HG02870 (cell line): ENCODE measurements around the gene NR6A1.
"Not testable (repeated sequence)": the region's sequence is repeated elsewhere in the genome, so short reads cannot be mapped to it uniquely, and the experiment has no call there.

Experiments used
- ATAC-seq: cut with Tn5 transposase; IDR thresholded peaks from one replicate; pipeline ENCODE4 v1.9.1; 2021; ENCODE audit warnings: mild to moderate bottlenecking, moderate library complexity; ENCODE audit not compliant: unreplicated experiment

The NR6A1 gene

GRCh38 chr9:124621371-124622328 lies 149.5 kb downstream of the NR6A1 start:
- no peak for ATAC-seq

GRCh38 chr9:124618476-124618875 lies 152.6 kb downstream of the NR6A1 start:
- no peak for ATAC-seq

DNA sequence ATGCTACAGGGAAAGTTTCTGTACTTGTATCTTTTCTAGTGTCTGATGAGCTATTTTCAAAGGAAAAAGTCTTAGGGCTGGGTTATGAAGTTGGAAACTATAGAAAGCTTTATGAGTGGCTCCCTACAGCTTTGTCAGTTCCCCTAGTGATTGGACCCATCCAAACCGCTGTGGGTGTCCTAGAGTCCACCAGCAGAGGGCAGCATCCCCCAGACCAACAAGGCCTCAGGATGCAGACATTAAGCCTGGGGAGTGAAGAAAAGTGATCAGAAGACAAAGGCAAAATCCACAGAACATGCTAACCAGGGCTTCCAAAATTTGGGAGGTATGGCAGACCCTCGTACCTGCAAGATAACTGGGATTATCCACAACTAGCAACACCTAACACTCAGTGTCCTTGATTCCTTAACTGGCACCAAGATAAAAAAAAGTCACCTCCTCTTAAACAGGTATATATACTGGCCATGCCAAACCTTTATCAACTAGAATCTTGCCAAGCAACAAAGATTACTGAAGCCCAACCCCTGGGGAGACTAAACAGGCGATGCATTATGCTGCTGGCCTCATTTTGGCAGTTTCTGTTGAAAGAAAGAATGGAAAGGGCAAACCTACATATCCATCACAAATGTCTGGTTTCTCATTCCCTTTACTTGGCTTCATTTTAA lies 153.5 kb downstream of the NR6A1 start:
- ATAC-seq = no peak

- no peak for ATAC-seq
Observed at GRCh38 chr9:124616961-124617360, 154.2 kb downstream of the NR6A1 start.

DNA sequence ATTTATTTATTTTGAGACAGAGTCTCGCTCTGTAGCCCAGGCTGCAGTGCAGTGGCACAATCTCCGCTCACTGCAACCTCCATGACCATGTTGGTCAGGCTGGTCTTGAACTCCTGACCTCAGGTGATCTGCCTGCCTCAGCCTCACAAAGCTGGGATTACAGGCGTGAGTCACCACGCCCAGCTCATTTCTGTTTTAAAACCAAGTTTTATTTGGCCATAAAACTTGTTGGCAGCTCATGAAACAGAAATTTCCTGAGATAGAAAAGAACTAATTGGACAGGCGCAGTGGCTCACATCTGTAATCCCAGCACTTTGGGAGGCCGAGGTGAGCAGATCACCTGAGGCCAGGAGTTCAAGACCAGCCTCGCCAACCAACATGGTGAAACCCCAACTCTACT lies 155.3 kb downstream of the NR6A1 start:
- ATAC-seq = not testable (repeated sequence)

GRCh38 chr9:124615100-124615742 lies 155.9 kb downstream of the NR6A1 start:
- no peak for ATAC-seq

- ATAC-seq = no peak
Observed at GRCh38 chr9:124613849-124614248, 157.3 kb downstream of the NR6A1 start.

DNA sequence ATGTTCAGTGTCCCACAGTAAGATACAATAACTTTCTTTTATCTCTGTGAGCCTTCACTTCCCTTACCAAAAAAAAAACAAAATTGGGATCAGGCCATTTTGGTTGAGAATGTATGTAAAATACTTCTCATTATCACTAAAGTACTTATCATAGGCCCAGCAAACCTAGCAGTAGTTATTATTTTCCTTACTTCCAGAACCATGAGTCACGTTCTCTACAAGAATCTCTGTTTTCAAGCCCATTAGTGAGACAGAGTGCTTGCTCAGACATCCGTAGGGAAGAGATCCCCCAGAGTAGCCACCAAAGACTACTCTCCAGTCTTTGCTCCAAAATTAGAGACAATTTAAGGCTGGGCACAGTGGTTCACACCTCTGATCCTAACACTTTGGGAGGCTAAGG lies 160.0 kb downstream of the NR6A1 start:
- no peak for ATAC-seq

GRCh38 chr9:124606027-124606426 lies 165.1 kb downstream of the NR6A1 start:
- ATAC-seq = no peak

DNA sequence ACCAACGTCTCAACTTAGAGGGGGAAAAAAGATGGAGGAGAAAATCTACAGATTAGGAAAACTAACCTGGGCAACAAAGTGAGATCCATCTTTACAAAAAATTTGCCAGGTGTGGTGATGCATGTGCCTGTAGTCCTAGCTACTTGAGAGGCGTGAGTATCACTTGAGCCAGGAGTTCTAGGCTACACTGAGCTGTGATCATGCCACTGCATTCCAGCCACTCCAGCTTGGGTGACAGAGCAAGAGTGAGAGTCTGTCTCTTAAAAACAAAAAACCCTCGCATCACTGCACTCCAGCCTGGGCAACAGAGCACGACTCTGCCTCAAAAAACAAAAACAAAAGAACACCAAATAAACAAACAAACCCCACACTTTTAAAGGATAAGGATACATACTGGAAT lies 165.9 kb downstream of the NR6A1 start:
- ATAC-seq = no peak

DNA sequence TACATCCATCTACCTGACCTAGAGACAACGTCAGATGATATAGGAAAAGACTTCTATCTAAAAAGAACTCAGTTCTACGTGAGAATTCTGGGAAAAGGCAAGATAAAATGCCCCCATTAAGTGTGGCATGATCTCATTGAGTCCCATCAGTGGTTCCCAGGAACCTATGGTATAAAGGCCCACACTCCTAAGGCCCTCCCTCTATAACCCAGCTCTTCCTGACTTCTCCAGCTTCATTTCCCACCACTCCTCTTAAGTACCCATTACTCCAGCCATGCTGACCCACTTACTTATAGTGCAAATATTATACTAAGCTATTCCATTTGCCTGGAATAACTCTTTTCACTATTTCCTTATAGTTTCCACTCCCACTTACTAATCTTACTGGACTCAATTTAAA lies 168.5 kb downstream of the NR6A1 start:
- no peak for ATAC-seq

GRCh38 chr9:124602204-124602603 lies 168.9 kb downstream of the NR6A1 start:
- ATAC-seq = no peak

GRCh38 chr9:124600407-124600806 lies 170.7 kb downstream of the NR6A1 start:
- no peak for ATAC-seq

DNA sequence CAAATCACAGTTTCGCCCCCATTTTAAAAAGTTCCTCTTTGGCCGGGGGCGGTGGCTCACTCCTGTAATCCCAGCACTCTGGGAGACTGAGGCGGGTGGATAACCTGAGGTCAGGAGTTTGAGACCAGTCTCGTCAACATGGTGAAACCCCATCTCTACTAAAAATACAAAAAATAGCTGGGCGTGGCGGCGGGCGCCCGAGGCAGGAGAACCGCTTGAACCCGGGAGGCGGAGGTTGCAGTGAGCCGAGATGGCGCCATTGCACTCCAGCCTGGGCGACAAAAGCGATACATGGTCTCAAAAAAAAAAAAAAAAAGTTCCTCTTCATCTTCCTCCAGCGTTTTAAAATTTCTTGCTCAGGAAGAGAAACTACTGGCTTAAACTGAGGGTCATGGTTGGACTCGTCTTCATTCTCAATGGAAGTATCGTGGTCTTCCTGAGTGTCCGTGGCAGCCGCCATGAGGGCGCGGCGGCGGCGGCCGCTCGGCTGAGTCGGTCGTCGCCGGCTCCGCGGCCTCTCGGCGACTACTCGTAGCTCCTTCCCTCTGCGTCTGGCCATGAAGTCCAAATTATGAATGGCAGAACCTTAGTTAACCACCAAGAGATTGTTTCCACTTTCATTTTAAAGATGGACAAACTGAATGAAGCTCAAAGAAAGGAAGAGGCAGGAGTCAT lies 171.9 kb downstream of the NR6A1 start:
- ATAC-seq = no peak

GRCh38 chr9:124598048-124598447 lies 173.1 kb downstream of the NR6A1 start:
- no peak for ATAC-seq

GRCh38 chr9:124596172-124596839 lies 174.8 kb downstream of the NR6A1 start:
- ATAC-seq = no peak

DNA sequence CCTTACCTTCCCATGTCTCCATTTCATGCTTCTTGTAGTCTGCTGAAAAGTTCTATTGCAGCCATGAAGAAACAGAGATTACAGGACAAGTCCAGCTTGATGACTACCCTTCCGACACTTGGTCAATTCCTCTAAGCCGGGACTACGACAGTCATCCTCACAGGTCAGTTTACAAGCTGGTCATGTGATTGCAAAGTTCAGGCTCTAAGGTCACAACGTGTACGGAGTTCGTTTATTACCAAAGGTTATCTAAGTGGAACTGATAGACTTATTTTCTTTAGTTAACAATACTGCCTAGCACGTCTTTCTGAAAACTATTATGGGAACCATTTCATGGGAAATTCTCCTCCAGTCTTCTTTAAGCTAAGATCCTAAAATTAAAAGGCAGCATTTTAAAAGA lies 175.4 kb downstream of the NR6A1 start:
- no peak for ATAC-seq

DNA sequence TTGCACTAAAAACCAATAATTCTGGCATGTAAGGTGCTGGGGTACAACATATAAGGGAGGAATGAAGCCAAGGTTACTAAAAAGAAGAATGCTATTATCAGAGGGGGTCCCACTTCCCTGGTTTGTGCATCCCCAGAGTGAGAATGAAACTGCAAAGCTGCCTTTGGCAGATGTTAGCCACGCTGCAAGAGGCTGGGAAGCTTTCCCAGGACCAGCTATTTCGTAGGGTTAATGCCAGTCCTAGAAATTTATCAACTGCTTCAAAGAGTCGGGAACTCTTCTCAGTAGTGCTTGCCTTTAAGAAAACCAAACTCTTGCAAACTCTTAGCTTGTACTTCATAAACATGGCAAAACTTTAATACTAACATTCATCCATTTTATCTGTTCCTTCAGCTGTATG lies 176.4 kb downstream of the NR6A1 start:
- no peak for ATAC-seq

DNA sequence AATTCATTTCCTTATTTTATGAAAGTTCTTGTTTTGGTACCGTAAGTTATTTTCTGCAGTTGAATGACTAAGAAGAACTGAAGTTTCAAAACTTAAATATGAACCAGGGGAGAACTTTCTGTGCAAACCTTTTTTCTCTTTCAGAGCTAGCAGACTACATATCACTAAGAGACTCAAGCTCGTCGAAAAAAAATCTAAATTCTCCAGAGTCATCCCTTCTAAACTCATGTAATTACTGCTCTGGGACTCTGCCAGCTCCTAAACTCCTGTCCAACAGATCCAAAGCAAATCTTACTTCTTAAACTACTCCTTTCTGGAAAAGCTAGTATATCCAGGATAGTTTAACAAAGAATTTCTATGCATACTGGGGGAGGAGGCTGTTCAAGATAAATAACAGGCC lies 176.9 kb downstream of the NR6A1 start:
- ATAC-seq = no peak

- no peak for ATAC-seq
Observed at GRCh38 chr9:124593651-124594058, 177.5 kb downstream of the NR6A1 start.

DNA sequence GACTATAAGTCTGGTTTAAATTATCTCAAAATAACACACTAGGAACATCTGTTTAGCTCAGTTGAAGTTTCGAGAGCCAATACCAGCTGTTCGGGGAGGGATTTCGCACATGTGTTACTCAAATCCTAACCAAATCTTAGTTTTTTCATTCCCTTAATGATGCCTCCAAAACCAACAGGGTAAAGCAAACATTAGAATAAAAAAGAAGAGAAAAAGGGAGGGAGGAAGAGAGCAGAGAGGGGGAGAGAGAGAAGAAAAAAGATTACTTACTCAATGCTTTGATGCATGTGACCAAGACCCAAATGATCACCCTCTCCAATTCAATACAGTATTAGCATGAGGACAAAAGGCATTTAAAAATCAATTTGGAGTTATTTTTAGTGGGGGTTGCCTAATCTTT lies 177.9 kb downstream of the NR6A1 start:
- no peak for ATAC-seq
